Esophagus squamous epithelium (tissue), 4 donors: ENCODE data around the gene DNM2.
A peak's percentile ranks its signal among the peaks of the same experiment; 100 is the strongest.

Experiments used
- POLR2A ChIP-seq, 4 donors: fragments of 450-650 bp; IDR thresholded peaks; one replicate each; pipeline ENCODE4 v1.6.1; 2017; ENCODE audit warnings: antibody characterized with exemption in 4 of 4, mild to moderate bottlenecking in 4 of 4, moderate library complexity in 3 of 4
- TF ChIP-seq, protein P1 (sequence below), 6 experiments: fragments of 450-650 bp in 4 of 6; fragments of 200-600 bp in 2 of 6; sonication (generic) in 2 of 6; IDR thresholded peaks; one replicate each; pipeline ENCODE4 v1.5.1; 2016 to 2019; ENCODE audit warnings: antibody characterized with exemption in 6 of 6, mild to moderate bottlenecking in 4 of 6, moderate library complexity in 4 of 6

DNA sequence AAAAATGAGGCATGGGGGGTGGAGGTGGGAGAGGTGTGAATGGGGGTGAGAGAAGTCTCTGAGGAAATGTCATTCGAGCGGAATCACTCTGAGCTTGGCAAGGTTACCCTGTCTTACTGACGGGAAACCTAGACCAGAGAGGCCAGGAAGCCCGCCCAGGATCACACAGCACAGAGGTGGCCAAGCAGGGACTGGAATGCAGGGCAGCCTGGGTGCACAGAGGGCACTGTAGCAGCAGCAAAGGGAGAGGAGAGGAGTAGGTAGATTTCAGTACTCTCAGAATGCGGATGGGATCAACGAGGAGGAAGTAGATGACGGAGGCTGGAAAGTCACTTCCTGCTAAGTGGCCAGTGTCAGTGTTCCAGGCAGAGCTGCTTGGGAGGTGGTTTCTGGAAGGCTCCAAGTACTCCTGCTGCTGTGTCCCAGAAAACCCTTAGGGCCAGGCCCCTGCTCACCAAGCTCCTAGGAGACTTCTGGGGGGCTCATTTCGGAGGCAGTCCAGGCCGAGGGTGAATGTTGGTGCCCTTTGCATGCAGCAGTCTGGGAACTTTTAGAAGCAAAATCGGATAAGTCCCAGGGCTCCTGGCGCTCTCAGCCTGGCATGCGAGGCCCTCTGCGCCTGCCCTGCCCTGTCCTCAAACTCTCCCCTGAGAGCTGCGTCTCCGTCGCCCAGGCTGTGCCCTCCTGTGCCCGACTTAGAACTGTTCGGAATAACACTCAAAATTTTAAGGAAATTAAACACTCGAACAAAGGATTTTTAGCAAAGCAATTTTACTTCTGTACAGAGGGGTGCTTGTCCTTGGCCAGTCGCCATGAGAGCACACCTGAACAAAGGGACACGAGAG is 33.5 kb downstream of the DNM2 start:
- peak in 1 of 4 donors; percentile 14 for TF ChIP-seq POLR2A (IDR thresholded peaks at IDR 0.05)
- TF ChIP-seq, protein P1, sequence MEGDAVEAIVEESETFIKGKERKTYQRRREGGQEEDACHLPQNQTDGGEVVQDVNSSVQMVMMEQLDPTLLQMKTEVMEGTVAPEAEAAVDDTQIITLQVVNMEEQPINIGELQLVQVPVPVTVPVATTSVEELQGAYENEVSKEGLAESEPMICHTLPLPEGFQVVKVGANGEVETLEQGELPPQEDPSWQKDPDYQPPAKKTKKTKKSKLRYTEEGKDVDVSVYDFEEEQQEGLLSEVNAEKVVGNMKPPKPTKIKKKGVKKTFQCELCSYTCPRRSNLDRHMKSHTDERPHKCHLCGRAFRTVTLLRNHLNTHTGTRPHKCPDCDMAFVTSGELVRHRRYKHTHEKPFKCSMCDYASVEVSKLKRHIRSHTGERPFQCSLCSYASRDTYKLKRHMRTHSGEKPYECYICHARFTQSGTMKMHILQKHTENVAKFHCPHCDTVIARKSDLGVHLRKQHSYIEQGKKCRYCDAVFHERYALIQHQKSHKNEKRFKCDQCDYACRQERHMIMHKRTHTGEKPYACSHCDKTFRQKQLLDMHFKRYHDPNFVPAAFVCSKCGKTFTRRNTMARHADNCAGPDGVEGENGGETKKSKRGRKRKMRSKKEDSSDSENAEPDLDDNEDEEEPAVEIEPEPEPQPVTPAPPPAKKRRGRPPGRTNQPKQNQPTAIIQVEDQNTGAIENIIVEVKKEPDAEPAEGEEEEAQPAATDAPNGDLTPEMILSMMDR (IDR thresholded peaks at IDR 0.05) = no peak
